GM21529 (cell line): Measurements from ENCODE around the gene SIRPA.

Experiments used
- ATAC-seq: cut with Tn5 transposase; IDR thresholded peaks from one replicate; pipeline ENCODE4 v1.9.1; 2021; ENCODE audit not compliant: unreplicated experiment

The SIRPA gene

DNA sequence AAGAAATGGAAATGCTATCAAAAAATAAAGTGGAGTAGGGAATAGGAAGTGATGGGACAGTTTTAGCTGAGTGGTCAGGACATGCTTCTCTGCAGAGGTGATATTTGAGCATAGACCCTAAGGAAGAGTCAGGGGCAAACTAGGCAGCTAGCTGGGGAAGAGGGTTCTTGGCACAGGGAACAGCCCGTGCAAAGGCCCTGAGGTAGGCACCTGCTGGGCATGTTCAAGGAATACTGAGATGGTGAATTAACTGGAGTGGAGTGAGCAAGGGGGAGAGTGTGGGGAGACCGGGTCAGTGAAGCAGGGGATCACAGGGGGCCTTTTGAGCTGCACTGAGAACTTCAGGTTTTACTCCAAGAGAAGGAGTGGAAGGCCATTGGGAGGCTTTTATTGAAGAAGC, 7.5 kb upstream of the SIRPA start:
- ATAC-seq, result no peak

DNA sequence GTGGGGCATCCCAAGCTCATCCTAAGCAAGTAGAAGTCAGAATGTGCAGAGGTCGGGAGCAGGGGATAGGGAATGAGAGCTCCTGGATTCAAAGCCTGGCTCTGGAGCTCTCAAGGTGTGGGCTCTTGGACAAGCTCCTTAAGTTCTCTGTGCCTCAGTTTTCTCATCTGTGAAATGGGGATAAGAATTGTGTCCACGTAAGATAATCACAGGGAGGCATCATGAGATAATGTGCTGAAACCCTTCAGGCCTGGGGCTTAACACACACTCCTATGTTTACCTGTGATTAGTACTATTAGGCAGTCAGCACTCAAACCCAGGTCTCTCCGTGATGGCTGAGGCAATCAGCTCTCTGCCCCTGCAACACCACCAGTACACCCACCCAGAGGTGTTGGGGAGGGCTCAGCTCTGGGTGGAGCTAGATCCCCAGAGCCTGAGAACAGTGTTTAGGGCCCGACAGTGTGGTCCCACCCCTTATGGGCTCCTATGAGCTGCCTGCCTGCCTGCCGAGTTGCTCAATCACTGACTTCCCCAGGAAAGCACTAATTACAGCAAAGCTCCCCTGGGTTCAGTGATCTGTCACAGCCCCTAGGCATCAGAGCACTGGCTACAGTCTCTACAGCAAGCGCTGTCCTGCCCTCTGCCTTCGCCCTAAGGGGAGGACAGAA, 6.3 kb upstream of the SIRPA start:
- ATAC-seq, result no peak

DNA sequence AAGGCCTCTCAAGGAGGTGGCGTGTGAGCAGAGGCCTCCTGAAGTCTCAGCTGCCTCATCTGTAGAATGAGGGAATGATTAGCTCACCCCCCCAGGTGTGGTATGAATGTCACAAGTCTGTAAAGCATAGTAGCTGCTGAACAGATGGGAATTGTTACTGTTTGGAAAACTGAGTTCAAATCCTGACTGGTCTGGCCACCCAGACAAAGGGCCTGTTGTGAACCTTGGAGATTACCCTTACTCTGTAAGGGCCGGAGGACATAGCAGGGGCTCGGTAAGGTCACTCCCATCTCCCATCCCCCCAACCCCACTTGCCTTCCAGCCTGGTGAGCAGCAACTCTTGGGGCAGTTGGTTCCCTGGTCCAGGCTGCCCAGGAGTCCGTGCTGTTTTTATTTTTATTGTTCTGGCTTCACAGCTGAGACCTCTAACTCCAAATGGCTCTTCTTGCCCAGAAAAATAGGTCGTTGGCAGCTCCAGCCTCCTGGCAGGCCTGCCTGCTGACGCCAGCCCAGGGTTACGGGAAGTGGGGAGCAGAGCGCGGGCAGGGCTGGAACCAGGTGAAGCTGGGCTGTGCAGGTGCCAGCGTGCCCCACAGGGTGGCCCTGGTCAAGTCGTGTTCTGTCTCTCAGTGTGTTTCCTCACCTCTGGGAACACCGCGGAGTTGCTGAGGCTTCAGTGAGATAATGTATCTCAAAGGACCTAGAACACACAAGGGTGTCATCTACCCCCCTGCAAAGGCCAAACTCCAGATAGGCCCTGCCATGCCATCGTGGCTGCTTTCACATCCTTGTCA, 4.5 kb upstream of the SIRPA start:
- ATAC-seq, result no peak

DNA sequence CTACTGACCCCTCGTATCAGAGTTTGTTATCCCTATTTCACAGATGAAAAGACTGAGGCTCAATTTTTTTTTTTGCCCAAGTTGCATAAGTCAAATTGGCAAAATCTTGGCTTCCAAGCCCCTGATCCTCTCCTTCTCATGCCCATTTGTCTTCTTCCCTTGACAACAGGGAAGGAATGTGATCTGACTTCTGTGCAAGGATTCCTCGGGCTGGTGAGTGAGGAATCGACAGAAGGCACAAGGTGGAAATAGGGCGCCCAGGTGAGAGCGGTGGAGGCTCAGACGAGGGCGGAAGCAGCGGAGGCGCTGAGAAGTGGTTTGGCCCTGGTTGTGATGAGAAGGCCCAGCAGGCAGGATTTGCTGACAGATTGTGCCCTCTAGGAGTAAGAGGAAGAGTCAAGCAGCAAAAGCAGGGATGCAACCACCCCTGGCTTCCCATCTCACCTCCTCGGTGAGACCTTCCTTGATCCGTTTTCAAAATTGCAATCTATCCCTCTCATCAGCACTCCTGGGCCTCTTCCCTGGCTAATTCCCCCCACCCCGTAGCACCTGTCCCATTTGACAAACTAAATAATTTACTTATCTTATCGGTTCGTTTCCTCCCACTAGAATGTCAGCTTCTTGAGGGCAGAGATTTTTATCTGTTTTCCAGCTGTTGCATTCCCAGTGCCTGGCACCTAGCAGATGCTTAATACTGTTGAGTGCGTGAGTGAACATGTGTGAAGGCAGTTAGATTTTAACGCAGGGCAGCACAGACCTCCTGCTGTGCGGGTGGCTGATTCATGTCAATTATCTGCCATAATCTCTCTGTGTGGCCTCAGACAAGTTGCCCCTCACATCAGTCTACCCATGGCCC, 3.7 kb upstream of the SIRPA start:
- no peak for ATAC-seq

DNA sequence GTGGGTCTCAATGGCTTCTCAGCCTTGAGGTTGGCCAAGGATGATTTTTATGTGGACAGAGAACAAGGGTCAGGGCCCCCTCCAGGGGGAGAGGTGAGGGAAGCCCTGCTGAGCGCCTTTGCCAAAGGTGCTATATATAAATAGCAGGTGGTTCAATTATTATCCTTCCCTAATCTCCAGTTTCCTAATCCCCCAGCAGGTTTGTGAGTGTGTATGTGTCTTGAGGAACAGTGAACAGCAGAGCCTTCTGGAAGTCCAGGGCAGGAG, 3.2 kb upstream of the SIRPA start:
- no peak for ATAC-seq

DNA sequence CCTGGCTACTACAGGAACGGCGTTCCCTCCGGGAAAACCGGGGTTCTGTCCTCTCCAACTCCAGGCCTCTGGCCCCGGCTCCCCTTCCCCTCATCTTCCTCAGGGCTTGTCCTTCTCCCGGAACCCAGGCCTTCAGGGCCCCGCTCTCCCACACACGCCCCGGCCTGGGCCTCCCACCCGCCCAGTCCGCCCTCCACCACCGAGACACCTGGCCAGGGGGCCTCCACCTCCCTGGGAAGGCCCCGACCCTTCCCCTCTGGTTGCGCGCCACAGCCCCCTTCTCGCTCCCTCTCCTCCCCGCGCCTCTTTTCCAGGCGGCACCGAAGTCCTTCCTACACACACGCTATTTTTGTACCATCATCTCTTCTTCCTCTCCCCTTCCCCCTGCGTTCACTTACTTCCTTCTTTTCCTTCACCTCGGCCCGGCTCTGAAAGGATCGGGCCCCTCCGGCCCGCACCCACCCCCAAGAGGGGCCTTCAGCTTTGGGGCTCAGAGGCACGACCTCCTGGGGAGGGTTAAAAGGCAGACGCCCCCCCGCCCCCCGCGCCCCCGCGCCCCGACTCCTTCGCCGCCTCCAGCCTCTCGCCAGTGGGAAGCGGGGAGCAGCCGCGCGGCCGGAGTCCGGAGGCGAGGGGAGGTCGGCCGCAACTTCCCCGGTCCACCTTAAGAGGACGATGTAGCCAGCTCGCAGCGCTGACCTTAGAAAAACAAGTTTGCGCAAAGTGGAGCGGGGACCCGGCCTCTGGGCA, 1.3 kb upstream of the SIRPA start:
- ATAC-seq, result no peak

DNA sequence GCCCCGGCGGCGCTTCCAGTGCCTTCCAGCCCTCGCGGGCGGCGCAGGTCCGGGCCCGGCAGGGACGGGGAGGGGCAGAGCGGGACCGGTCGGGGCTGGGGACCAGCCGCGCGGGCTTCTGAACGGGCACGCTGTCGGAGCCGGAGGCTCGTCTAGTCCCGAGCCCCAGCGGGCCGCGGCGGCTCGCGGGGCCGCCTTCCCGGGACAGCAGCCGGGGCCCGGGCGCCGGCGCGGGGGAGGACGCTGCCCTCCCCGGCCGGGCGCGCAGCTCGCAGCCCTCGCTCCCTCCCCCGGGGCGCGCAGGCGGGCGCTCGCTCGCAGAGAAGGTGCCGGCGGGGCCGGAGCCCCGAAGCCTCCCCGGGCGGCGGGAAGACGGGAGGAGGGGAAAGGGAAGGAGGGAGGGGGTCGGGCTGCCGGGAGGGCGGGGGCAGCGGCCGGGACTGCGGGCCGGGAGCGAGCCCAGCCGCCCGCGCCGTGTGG, 696 bp upstream of the SIRPA start:
- ATAC-seq, result no peak

DNA sequence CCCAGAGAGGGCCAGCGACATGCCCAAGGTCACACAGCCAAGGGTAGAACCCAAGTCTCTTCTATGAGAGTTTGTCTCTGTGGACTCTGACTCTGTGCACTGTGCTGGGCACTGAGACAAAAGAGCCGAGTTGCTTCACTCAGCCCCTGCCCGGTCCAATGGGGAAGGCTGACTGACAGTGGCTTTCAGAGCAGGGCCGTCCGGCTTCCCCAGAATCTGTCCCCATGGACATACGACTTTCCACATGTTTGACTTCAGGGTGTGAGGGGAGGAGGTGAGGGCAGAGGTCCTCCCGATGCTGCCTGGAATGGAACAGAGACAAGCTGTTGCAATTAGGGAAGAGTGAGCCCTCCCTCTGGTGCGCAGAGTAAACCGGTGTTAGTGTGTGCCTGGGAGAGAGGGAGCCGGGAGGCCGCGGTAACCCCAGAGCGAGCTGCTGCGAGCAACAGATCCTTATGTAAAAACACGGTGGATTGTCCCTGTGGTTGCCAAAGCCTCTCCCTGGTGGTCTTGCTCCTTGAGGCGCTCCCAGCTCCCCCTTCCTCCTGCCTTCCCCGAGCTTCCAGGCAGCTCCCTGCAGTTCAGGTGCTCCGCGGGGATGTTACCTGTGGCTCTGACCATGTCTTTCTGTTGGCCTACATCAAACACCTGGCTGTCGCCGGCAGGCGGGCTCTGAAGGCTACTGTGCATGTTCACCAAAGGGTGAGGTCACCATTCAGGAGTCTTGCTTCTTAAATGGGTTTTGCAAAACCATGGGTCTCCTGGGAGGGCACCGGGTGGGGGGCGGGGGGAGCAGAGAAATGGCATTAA, 672 bp downstream of the SIRPA start:
- no peak for ATAC-seq

DNA sequence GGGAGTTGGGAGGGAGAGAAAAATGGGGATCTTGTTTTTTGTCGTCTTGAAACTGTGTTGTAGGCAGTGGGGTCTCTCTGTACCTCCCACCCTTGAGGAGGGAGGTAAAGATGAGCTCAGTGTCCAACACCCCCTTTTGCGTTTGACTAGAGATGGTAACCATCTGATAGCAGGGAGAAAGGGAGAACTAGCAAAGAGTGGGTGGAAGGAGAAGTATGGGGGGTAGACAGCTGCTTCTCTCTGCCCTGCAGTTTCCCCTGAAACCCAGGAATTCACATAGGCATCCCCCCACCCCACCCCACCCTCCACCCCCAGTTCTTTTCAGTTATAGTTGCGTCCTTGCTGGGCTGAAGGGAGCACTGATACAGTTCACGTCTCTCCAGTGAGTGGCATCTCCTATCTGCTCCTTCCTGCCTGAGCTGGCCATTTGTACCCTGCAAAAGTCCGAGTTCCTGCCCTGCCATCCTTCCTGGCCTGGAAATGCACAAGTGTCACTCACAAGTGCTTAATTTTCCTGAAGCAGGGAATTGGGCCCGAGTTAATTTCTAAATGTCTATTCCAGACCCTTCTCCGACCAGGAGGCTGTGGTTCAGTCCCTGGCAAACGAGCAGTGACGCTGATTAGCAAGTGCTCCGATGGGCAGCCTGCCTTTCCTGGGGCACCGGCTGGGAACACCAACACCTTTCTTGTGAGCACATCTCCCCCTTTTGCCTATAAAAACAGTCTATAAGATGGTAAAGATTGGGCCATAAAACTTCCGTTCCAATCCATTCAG, 1.5 kb downstream of the SIRPA start:
- ATAC-seq, result no peak

DNA sequence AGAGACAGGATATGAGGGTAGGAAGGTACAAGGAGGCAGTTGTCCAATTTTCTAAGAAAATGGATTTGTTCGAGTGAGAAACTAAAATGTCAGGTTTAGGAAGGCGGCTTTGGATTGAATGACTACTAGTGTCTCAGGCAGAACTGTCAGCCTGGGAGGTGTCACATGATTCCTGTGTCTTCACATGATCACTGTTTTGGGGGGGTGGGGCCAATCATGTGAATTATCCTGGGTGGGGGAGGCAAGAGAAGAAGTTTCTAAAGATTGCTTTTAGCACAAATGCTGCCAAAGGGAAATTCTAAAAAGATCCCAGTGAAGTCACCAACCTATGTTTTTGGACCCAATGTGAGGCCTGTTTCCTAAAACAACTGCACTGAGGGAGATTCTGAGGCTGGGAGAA, 2.3 kb downstream of the SIRPA start:
- no peak for ATAC-seq

DNA sequence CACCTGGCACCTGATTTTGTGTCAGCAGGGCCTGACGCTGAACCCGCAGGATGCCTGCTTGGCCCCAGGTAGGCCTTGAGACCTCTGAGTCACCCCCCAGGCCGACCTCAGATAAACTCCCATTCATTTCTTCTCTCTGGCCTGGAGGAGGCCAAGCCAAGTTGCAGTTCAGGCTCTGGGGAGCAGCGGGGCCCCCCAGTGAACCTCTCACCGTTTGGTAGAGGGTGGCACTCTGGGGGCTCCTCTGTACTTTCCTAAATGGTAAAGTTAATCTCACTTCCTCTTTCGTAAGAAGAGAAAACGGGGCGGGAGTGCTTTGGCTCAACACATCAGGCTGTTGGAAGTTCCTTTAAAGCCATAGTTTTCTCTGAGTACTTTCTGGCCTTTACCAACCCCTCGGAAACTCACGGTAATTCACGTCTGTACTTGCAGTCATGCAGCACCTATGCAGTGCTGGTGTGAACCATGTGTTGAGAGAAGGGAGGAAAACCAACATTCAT, 2.8 kb downstream of the SIRPA start:
- ATAC-seq, result peak; percentile 50

DNA sequence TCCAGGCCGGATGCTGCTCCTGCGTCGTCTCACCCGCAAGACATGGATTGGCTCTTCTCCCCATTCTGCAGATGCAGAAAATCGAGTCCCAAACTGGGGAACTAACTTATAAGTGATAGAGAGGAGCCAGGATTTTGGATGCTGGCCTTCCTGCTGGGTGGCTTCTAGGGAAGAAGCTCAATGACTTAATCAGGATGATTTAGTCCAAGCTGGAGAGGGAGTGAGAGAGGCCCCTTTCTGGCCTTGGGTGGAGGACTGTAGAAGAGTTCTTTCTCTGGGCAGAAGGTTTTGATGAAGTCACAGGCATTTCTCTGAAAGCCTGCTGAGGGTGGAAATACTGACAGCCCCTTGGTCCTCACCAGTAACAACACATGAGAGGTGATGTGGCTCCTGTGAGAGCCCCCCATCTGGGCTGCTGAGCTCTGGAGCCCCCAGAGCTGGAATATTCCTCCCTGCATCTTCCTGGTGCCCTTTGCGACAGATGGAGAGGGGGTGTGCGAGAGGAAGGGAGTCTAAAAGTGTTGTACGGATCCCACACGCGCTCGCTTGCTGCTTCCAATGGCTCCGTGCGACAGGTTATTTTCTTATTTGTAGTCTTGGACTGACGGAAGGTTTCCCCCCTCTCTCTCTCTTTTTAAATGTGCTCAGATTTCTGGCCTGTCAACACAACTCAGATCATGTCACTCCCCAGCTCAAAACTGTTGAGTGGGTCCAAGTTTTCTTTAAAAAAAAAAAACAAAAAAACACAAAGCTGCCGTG, 3.5 kb downstream of the SIRPA start:
- no peak for ATAC-seq

DNA sequence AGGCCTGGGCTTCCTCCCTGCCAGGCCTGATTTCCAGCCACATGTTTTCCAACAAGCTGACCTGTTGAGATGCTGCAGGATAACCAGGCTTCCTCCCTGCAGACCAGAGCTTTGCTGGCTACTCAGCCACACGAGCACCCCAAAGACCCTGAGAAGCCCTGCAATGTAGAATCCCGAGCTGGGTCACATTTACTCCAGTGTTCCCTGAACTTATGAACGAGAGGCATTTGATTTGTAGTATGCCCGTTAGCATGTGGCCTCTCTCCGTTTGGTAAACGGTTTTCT, 4.0 kb downstream of the SIRPA start:
- ATAC-seq, result no peak

DNA sequence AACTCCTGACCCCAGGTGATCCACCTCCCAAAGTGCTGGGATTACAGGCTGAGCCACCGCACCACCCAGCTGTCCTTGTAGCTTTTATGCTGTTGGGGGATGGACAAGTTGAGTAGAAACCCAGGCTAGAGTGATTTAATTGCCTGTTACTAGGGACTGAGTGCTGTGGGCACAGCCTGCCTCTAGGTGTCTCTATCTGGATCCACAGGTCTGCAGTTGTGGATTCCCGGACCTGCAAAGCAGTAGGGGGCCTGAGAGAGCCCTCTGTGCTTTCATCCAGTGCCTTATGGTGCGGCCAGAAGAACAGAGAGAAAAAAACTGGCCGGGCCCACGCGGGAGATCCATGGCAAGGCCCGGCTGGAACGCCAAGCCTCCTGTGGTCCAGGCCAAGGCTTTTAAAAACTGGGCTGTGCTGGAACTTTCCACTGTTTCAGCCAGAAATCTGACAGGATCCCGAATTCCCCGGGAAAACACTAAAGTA, 5.2 kb downstream of the SIRPA start:
- no peak for ATAC-seq

DNA sequence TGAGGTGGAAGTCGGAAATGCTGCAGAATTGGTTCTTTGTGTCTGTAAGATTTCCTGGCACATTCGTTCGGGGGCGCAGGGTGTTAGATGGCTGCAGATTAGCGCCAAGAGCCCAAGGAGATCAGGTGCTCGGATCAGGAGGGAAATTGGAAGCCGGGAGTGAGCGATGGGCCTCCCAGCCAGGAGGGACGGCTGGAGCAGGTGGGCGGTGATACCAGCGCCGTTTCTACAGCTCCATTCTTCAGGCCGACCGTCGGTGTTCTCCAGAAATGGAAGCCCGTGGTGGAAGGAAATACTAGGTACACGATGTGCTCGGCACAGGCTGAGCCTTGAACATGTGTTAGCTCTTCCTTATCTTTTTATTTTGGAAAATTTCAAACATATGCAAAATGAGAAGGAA, 6.5 kb downstream of the SIRPA start:
- no peak for ATAC-seq

DNA sequence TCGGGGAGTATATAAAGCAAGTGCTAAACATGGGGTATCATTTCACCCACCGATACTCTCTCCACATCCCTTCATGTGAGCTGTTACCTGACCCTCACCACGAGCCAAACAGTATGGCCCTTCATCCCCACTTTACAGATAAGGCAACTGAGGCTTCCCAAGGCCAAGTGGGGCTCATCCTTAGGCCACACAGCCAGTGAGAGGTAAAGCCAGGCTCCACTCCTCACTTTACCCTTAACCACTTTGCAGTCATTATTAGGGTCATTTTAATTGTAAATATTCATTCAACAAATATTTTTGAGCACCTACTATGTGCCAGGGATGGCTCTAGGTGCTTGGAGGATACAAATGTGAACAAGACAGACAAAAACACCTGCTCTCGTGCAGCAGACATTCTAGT, 7.0 kb downstream of the SIRPA start:
- ATAC-seq, result no peak

DNA sequence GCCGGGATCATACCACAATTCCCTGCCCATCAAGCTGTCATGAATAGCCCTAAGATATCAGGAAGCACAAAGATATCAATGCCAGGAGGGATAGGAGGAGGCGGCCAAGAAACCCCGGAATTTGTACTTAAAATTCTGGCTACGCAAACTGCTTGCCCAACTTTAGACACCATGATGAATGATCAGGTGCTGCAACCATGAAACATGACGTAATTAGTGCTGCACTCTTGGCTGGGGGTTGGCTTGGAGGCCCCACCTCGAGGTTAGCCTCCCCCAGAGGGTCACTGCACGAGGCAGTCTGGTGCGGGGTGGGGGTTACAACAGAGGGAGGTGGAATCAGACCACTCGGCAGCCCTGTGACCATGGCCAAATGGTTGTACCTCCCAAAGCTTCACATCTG, 8.9 kb downstream of the SIRPA start:
- no peak for ATAC-seq

DNA sequence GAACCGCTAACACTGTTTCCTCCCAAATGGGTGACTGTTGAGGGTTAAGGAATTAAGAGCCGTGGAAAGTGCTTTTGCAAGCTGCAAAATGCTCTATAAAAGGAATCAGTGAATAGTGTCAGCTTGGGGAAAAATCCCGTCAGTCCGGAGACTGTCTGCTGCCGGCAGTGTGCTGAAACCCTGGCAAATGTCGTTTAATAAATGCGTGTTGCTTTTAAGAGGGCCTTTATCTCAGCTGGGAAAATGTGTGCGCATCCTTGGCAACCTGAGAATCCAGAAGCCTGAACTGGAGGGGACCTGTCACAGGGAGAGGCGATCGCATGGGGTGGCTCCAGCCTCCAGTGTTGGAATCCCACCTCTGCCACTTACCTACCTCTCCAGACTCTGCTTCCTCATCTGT, 9.8 kb downstream of the SIRPA start:
- ATAC-seq, result no peak

DNA sequence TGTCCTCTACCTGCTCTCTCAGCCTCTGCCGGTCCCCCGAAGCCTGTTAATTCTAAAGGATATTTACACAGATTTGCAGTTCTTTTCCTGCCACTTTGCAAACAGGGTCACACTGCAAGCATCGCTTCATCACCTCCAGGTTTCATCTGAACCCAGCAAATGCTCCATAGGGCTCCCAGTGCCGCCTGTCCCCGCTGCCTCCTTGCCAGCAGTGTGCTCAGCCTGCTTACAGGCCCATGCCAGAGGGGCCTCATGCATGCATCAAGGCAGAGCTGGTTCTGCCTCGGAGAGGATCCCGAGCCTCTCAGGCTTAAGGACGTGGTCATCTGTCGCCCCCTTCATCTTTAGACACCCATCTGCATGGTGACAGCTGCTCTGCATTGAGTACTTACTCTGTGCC, 10.5 kb downstream of the SIRPA start:
- ATAC-seq, result no peak
